Endodermal cell (in vitro differentiated cells): ENCODE results near the gene PGK2. TPM values are rescaled to one million over a fixed set of nuclear protein-coding genes. Genes with fewer than 3 reads are reported as not detected.

Experiments used
- DNase-seq: peaks from one replicate; pipeline ENCODE4 v3.0.0-alpha.2; 2017
- H3K27ac ChIP-seq: 2 replicates; pipeline ENCODE4 v1.5.1; 2013; ENCODE audit warnings: mild to moderate bottlenecking, low read depth, low read length, moderate library complexity
- H3K27me3 ChIP-seq: 2 replicates; pipeline ENCODE4 v1.6.1; 2013; ENCODE audit warnings: mild to moderate bottlenecking, low read length, moderate library complexity; ENCODE audit not compliant: insufficient read depth, control insufficient read depth, poor library complexity, severe bottlenecking
- H3K36me3 ChIP-seq: 2 replicates; pipeline ENCODE4 v1.7.0; 2013; ENCODE audit warnings: mild to moderate bottlenecking, low read length, moderate library complexity; ENCODE audit not compliant: control insufficient read depth, insufficient read depth
- H3K4me1 ChIP-seq: one replicate; pipeline ENCODE4 v1.7.0; 2013; ENCODE audit warnings: low read length; ENCODE audit not compliant: control insufficient read depth, insufficient read depth
- H3K4me3 ChIP-seq: 2 replicates; pipeline ENCODE4 v1.5.1; 2013; ENCODE audit warnings: mild to moderate bottlenecking, low read length, moderate library complexity
- H3K9ac ChIP-seq: 2 replicates; pipeline ENCODE4 v1.6.1; 2013; ENCODE audit warnings: mild to moderate bottlenecking, low read length, moderate library complexity; ENCODE audit not compliant: poor library complexity, severe bottlenecking; ENCODE audit errors: extremely low read depth
- H3K9me3 ChIP-seq: 2 replicates; pipeline ENCODE4 v1.6.1; 2013; ENCODE audit warnings: mild to moderate bottlenecking, low read length, moderate library complexity; ENCODE audit not compliant: control insufficient read depth
- H3K27ac Mint-ChIP-seq: 2 replicates; pipeline ENCODE4 v1.8.0; 2020; ENCODE audit warnings: mixed read lengths
- H3K27me3 Mint-ChIP-seq: 2 replicates; pipeline ENCODE4 v1.8.0; 2021; ENCODE audit warnings: mild to moderate bottlenecking, mixed read lengths; ENCODE audit not compliant: insufficient read depth
- H3K36me3 Mint-ChIP-seq: 2 replicates; pipeline ENCODE4 v1.8.0; 2020; ENCODE audit warnings: low read depth, mixed read lengths
- H3K4me1 Mint-ChIP-seq: 2 replicates; pipeline ENCODE4 v1.8.0; 2020; ENCODE audit warnings: mixed read lengths
- H3K4me3 Mint-ChIP-seq: 2 replicates; pipeline ENCODE4 v1.8.0; 2020; ENCODE audit warnings: mild to moderate bottlenecking, moderate library complexity, mixed read lengths
- H3K9me3 Mint-ChIP-seq: 2 replicates; pipeline ENCODE4 v1.8.0; 2020; ENCODE audit warnings: mild to moderate bottlenecking, mixed read lengths
- CTCF ChIP-seq: fragments of 200-600 bp; sonication (generic); conservative IDR thresholded peaks from 2 replicates; pipeline ENCODE4 v1.5.0; 2021; ENCODE audit warnings: antibody characterized with exemption, mild to moderate bottlenecking
- WGBS, 2 experiments: methylation state at CpG; one replicate each; pipeline versions ENCODE4 v1.1.5 to v1.1.7; 2013; ENCODE audit warnings: missing lambda C conversion rate in 2 of 2, mixed read lengths in 1 of 2; ENCODE audit not compliant: insufficient coverage in 1 of 2, insufficient read length in 1 of 2; 5-methylcytosine and 5-hydroxymethylcytosine counted together
- total RNA-seq, 2 donors: library from RNA; stranded (reverse); fragmentation: NEBNext Ultra II Directional in 1 of 2; extraction: Animal tissue kit (Norgen Biotek cat#: 25700) in 1 of 2; gene quantifications; 2 replicates in 1 of 2; 3 replicates in 1 of 2; pipeline ENCODE4 v1.2.1, GENCODE V29; 2021

Gene PGK2
- total RNA-seq, 2 donors from 2014 or later = not detected

GRCh38 chr6:49782725-49783124 is 4.4 kb downstream of the PGK2 start:
- DNase-seq = no peak
- Mint-ChIP-seq H3K4me1 (peaks cover 3% of the 10 kb centered on the region), H3K36me3 (no peaks in the 10 kb centered on the region), H3K9me3 (no peaks in the 10 kb centered on the region), H3K27ac (no peak overlapping the region), H3K4me3 (no peak overlapping the region), H3K27me3 (no peaks in the 10 kb centered on the region)
- Histone ChIP-seq H3K9me3 (no peaks in the 10 kb centered on the region), H3K9ac (no peak overlapping the region), H3K27ac (no peak overlapping the region), H3K36me3 (no peaks in the 10 kb centered on the region), H3K4me1 (no peaks in the 10 kb centered on the region), H3K27me3 (no peaks in the 10 kb centered on the region), H3K4me3 (no peak overlapping the region)
- WGBS, 2 experiments = 83 to 92% methylated on average over 6 to 7 of the region's 7 CpGs
- no peak for TF ChIP-seq CTCF

- DNase-seq = no peak
- H3K4me3 ChIP-seq = no peak overlapping the region
- H3K27me3 ChIP-seq = no peaks in the 10 kb centered on the region
- no peaks in the 10 kb centered on the region for H3K9me3 ChIP-seq
- no peak overlapping the region for H3K27ac ChIP-seq
- WGBS, 2 experiments = 83% methylated on average over 1 of the region's 1 CpG; no CpG with 5 or more reads in 1 of the 2 experiments
- no peak overlapping the region for H3K9ac ChIP-seq
- no peaks in the 10 kb centered on the region for H3K4me1 ChIP-seq
- Mint-ChIP-seq H3K9me3 (no peaks in the 10 kb centered on the region), H3K4me3 (no peak overlapping the region), H3K27ac (no peak overlapping the region), H3K27me3 (no peaks in the 10 kb centered on the region), H3K4me1 (peaks cover 4% of the 10 kb centered on the region), H3K36me3 (no peaks in the 10 kb centered on the region)
- no peak for TF ChIP-seq CTCF
- H3K36me3 ChIP-seq = no peaks in the 10 kb centered on the region
These were observed 4.8 kb downstream of the PGK2 start for GRCh38 chr6:49782293-49782692.

- H3K9me3 Mint-ChIP-seq = peaks cover 11% of the 10 kb centered on the region
- TF ChIP-seq CTCF = no peak
- H3K9ac ChIP-seq = no peak overlapping the region
- H3K36me3 ChIP-seq = no peaks in the 10 kb centered on the region
- peaks cover 16% of the 10 kb centered on the region for H3K9me3 ChIP-seq
- no peak for DNase-seq
- no peak overlapping the region for H3K4me3 Mint-ChIP-seq
- H3K27ac Mint-ChIP-seq = no peak overlapping the region
- H3K4me3 ChIP-seq = no peak overlapping the region
- H3K27me3 Mint-ChIP-seq = no peaks in the 10 kb centered on the region
- H3K36me3 Mint-ChIP-seq = peaks cover 6% of the 10 kb centered on the region
- H3K4me1 Mint-ChIP-seq = peaks cover 4% of the 10 kb centered on the region
- H3K4me1 ChIP-seq = no peaks in the 10 kb centered on the region
- WGBS, 2 experiments = 50 to 88% methylated on average over 1 of the region's 1 CpG
- no peak overlapping the region for H3K27ac ChIP-seq
- no peaks in the 10 kb centered on the region for H3K27me3 ChIP-seq
These were observed 10.6 kb downstream of the PGK2 start for GRCh38 chr6:49776444-49776843.
